ENCODE measurements around the gene TSPAN9. TPM values are rescaled to one million over a fixed set of nuclear protein-coding genes. Genes with fewer than 3 reads are reported as not detected.

TSPAN9 gene
- total RNA-seq, 1 experiment from 2014 or later, result 13.2 TPM

DNA sequence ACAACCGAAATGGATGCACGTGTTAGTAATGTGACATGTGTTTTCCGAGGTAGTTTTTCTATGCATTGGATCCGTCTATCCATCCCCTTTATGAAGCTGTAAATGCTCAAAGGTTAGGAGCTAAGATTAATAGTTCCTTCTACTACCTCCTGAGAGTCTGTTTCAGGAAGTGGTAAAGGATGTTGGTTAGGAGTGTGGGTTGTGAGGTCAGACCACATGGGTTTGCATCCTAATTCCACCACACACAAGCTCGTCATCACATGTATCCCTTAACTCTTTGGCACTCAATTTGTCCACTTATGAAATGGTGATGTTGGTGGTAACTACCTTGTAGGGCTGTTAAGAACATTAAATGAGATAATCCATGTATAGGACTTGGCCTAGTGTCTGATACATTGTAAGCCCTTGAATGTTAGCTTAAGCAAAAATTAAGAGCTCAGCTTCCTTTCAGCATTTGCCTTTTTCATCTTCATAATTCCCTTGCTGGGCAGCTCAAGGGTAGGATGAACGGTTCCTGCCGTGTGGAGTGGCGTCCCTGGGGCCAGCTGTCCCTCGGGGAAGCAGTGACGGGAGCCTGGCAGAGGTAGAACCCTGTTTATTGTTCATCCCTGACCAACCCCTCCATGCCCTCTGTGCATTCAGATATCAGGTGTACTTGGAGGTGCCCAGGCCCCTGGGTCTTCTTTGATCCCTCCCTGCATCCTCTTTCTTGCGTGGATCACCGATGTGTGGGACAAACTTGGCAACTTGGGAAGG lies 52.3 kb downstream of the TSPAN9 start:
- no peak overlapping the region for H2AFZ ChIP-seq (ENCODE audit: low read depth, low read length, poor library complexity, severe bottlenecking)
- intact Hi-C loops (cut with micrococcal nuclease), result loop anchor here (10.0 kb wide), 1 partner anchor 675 kb away; no protein-coding TSS in a partner anchor
- H3K4me3 ChIP-seq (replicated peaks in 1 of 2; ENCODE audit: low read depth in 1 of 2, low read length in 2 of 2), result no peak overlapping the region
- ChIA-PET CTCF (no interaction called here), RAD21 (ENCODE audit: low non-redundant PET in 1 of 2, low total read pairs in 2 of 2, uncharacterized antibody in 2 of 2, unreplicated experiment in 2 of 2) (no interaction called here), POLR2A (no interaction called here)
- H3K27me3 ChIP-seq (ENCODE audit: insufficient read depth, low read length), result no peaks in the 10 kb centered on the region
- H3K36me3 ChIP-seq (ENCODE audit: control insufficient read depth in 1 of 2, insufficient read depth in 2 of 2, low read length in 2 of 2), result no peaks in the 10 kb centered on the region
- H3K4me1 ChIP-seq (ENCODE audit: control insufficient read depth in 1 of 2, insufficient read depth in 2 of 2, low read length in 2 of 2), result peaks cover 4 to 6% of the 10 kb centered on the region in 2 experiments; a peak in 2 of 4 replicates
- H3K9ac ChIP-seq (ENCODE audit: low read length), result no peak overlapping the region
- no peaks in the 10 kb centered on the region for H3K9me2 ChIP-seq (ENCODE audit: insufficient read depth)
- BruUV-seq (replicated peaks), result no TSS peak
- peaks cover 0 to 3% of the 10 kb centered on the region in 2 experiments; a peak in 1 of 4 replicates for H3K9me3 ChIP-seq (ENCODE audit: control insufficient read depth in 1 of 2, insufficient read depth in 1 of 2, low read depth in 1 of 2, low read length in 2 of 2)
- no peaks in the 10 kb centered on the region for H4K20me1 ChIP-seq (ENCODE audit: insufficient read depth)
- TF ChIP-seq EZH2 (IDR thresholded peaks at IDR 0.05) (no peak), EZH2phosphoT487 (IDR thresholded peaks at IDR 0.05; ENCODE audit: borderline replicate concordance) (no peak), POLR2AphosphoS5 (IDR thresholded peaks at IDR 0.05; ENCODE audit: low read depth, low read length) (no peak), CBX3 (IDR thresholded peaks at IDR 0.05; ENCODE audit: low read depth) (no peak), ZNF274 (IDR thresholded peaks at IDR 0.05; ENCODE audit: low read depth, low read length) (no peak), JUND (IDR thresholded peaks at IDR 0.05) (no peak), RAD21 (IDR thresholded peaks at IDR 0.05; ENCODE audit: low read depth) (no peak)
- TF ChIP-seq, protein P1, sequence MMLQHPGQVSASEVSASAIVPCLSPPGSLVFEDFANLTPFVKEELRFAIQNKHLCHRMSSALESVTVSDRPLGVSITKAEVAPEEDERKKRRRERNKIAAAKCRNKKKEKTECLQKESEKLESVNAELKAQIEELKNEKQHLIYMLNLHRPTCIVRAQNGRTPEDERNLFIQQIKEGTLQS (IDR thresholded peaks at IDR 0.05), result no peak
- H3K79me2 ChIP-seq (ENCODE audit: insufficient read depth, low read length), result no peaks in the 10 kb centered on the region
- H3K4me2 ChIP-seq (ENCODE audit: low read length), result no peak overlapping the region
- ATAC-seq, result no peak
- no peak for DNase-seq (ENCODE audit: low read depth, low spot score)
- H3K27ac ChIP-seq (ENCODE audit: low read depth, low read length), result no peak overlapping the region

DNA sequence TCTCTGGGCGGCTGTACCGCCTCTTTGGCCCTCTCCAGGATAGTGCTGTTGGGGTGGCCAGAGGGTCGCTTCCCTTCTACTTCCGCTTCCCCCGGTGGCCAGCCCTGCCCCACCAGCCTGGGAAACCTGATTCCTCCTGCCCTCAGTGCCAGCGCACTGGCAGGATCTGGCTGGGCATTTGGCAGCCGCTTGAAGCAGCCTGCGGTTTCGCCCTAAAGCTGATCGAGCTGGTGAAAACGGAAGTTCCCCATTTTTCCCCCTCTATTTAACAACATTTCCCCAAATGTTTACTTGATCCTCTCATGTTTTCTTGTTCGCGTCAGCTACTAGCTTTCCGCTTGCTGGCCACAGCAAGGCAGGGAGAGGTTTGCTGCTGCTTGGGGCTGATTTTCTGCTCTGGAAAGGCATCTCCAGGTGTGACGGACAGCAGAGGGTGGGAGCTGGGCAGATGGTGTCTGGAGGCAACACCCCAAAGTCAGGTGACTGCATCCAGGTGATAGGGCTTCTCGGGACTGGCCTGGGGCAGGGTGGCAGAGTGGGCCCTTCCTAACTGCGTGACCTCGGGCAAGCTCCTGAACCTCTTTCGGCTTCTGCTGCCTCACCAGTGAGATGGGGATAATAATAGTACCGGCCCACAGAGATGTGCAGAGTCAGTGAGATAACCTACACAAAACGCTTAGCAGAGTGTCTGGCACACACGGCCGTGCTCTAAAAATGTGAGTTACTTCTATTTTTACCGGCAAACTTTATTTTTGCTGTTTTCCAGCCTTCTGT lies 53.1 kb downstream of the TSPAN9 start:
- Histone ChIP-seq H3K79me2 (ENCODE audit: insufficient read depth, low read length) (no peaks in the 10 kb centered on the region), H3K4me3 (replicated peaks in 1 of 2; ENCODE audit: low read depth in 1 of 2, low read length in 2 of 2) (no peak overlapping the region), H3K36me3 (ENCODE audit: control insufficient read depth in 1 of 2, insufficient read depth in 2 of 2, low read length in 2 of 2) (no peaks in the 10 kb centered on the region), H3K9me2 (ENCODE audit: insufficient read depth) (no peaks in the 10 kb centered on the region), H3K9me3 (ENCODE audit: control insufficient read depth in 1 of 2, insufficient read depth in 1 of 2, low read depth in 1 of 2, low read length in 2 of 2) (no peaks in the 10 kb centered on the region; a peak in 1 of 4 replicates), H3K27me3 (ENCODE audit: insufficient read depth, low read length) (no peaks in the 10 kb centered on the region), H2AFZ (ENCODE audit: low read depth, low read length, poor library complexity, severe bottlenecking) (no peak overlapping the region), H4K20me1 (ENCODE audit: insufficient read depth) (no peaks in the 10 kb centered on the region), H3K27ac (ENCODE audit: low read depth, low read length) (no peak overlapping the region), H3K9ac (ENCODE audit: low read length) (no peak overlapping the region), H3K4me2 (ENCODE audit: low read length) (no peak overlapping the region), H3K4me1 (ENCODE audit: control insufficient read depth in 1 of 2, insufficient read depth in 2 of 2, low read length in 2 of 2) (peaks cover 4 to 6% of the 10 kb centered on the region in 2 experiments; a peak in 2 of 4 replicates)
- ChIA-PET POLR2A (no interaction called here), CTCF (no interaction called here), RAD21 (ENCODE audit: low non-redundant PET in 1 of 2, low total read pairs in 2 of 2, uncharacterized antibody in 2 of 2, unreplicated experiment in 2 of 2) (no interaction called here)
- DNase-seq (ENCODE audit: low read depth, low spot score), result no peak
- intact Hi-C loops (cut with micrococcal nuclease), result loop anchor here (10.0 kb wide), 1 partner anchor 675 kb away; no protein-coding TSS in a partner anchor
- ATAC-seq, result no peak
- BruUV-seq (replicated peaks), result no TSS peak
- TF ChIP-seq, protein P2, sequence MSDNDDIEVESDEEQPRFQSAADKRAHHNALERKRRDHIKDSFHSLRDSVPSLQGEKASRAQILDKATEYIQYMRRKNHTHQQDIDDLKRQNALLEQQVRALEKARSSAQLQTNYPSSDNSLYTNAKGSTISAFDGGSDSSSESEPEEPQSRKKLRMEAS (IDR thresholded peaks at IDR 0.05), result no peak
- TF ChIP-seq CBX3 (IDR thresholded peaks at IDR 0.05; ENCODE audit: low read depth) (no peak), ELF1 (IDR thresholded peaks at IDR 0.05; ENCODE audit: borderline replicate concordance, low read depth) (no peak), JUND (IDR thresholded peaks at IDR 0.05) (no peak), FOSL1 (IDR thresholded peaks at IDR 0.05; ENCODE audit: low read depth) (no peak), SIN3A (IDR thresholded peaks at IDR 0.05; ENCODE audit: low read depth) (no peak), RAD21 (IDR thresholded peaks at IDR 0.05; ENCODE audit: low read depth) (no peak), ZNF274 (IDR thresholded peaks at IDR 0.05; ENCODE audit: low read depth, low read length) (no peak), YY1 (IDR thresholded peaks at IDR 0.05; ENCODE audit: extremely low read depth, insufficient replicate concordance, low read depth, low read length) (no peak), SRF (IDR thresholded peaks at IDR 0.05; ENCODE audit: low read depth) (no peak), ZFX (IDR thresholded peaks at IDR 0.05) (no peak), POLR2AphosphoS5 (IDR thresholded peaks at IDR 0.05; ENCODE audit: low read depth, low read length) (no peak)
- TF ChIP-seq, protein P1 (IDR thresholded peaks at IDR 0.05), result no peak
- TF ChIP-seq, protein P3, sequence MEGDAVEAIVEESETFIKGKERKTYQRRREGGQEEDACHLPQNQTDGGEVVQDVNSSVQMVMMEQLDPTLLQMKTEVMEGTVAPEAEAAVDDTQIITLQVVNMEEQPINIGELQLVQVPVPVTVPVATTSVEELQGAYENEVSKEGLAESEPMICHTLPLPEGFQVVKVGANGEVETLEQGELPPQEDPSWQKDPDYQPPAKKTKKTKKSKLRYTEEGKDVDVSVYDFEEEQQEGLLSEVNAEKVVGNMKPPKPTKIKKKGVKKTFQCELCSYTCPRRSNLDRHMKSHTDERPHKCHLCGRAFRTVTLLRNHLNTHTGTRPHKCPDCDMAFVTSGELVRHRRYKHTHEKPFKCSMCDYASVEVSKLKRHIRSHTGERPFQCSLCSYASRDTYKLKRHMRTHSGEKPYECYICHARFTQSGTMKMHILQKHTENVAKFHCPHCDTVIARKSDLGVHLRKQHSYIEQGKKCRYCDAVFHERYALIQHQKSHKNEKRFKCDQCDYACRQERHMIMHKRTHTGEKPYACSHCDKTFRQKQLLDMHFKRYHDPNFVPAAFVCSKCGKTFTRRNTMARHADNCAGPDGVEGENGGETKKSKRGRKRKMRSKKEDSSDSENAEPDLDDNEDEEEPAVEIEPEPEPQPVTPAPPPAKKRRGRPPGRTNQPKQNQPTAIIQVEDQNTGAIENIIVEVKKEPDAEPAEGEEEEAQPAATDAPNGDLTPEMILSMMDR (IDR thresholded peaks at IDR 0.05 in 2 of 3, conservative IDR thresholded peaks at IDR 0.05 in 1 of 3; ENCODE audit: borderline replicate concordance in 1 of 3, insufficient read depth in 1 of 3, low read depth in 2 of 3, low read length in 2 of 3), result no peak

All from HCT116 (cell line).